ENCODE data around the gene NOX4.

The NOX4 gene

DNA sequence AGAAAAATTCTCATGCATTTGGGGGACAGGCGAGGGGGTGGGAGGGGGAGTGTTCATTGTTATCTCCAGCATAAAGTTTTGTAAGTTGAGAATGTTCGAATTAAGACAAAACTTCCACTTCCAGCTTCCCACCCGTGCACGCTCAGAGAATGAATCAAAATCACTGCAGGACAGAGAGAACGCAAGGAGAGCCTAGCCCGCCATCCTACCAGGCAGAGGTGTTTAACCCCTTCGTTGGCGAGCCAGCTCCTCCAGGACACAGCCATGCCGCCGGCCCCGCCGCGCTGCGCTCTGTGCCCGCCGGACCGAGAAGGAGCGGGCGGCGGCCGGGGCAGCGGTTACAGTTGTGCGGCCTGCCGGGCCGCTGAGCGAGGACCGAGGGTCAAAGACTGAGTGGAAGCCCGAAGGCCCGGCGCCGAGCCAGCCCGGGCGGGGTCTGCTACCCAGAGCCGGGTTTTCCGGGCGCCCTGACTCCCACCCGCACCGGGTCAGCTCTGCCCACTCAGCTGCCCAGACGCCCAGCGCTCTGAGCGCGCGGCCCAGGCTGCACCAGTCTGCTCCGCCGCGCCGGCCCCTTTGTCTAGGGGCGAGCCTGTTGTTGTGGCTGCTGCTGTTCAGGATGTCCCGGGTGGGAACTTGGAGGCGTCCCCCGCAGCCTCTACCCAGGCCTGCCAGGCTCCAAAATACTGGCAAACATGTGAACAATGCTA, at the start of gene NOX4:
NOX4 (minus strand) TSS at position 395 of the 710 bp plus-strand sequence; CDS start at position 266, 129 bp downstream.
- peak within 1 kb of the TSS; percentile 48 for H3K4me3 ChIP-seq (replicated peaks; ENCODE audit: low read depth, low read length)
- DNase-seq (ENCODE audit: extremely low read depth, low read depth) = no peak

DNA sequence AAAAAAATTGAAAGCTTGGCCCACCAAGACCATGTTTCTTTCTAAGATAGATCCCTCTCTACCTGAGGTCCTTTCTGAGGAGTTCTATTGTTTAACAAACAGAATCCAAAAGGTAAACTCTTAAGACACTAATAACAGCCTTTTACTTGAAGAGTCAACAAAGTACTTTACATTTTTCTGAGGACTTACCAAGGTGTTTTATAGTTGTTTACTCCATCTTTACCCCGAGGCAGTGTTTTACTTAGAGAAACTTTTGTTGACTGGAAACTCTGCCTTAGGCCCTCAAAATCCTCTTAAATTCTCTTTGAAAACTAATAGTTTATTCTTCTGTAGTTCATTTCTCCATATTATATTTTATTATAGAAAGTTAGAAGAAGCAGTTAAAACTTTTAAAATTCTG, 49.7 kb upstream of the NOX4 start:
- no peak for DNase-seq (ENCODE audit: extremely low read depth, low read depth)
- TF ChIP-seq, protein P1, sequence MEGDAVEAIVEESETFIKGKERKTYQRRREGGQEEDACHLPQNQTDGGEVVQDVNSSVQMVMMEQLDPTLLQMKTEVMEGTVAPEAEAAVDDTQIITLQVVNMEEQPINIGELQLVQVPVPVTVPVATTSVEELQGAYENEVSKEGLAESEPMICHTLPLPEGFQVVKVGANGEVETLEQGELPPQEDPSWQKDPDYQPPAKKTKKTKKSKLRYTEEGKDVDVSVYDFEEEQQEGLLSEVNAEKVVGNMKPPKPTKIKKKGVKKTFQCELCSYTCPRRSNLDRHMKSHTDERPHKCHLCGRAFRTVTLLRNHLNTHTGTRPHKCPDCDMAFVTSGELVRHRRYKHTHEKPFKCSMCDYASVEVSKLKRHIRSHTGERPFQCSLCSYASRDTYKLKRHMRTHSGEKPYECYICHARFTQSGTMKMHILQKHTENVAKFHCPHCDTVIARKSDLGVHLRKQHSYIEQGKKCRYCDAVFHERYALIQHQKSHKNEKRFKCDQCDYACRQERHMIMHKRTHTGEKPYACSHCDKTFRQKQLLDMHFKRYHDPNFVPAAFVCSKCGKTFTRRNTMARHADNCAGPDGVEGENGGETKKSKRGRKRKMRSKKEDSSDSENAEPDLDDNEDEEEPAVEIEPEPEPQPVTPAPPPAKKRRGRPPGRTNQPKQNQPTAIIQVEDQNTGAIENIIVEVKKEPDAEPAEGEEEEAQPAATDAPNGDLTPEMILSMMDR (IDR thresholded peaks at IDR 0.05; ENCODE audit: low read depth, low read length, missing control alignments) = no peak
- H3K4me3 ChIP-seq (replicated peaks; ENCODE audit: low read depth, low read length) = no peak overlapping the region

More for the DNA sequence above, at the start of gene NOX4:
- TF ChIP-seq, protein P1 (IDR thresholded peaks at IDR 0.05; ENCODE audit: low read depth, low read length, missing control alignments) = no peak

DNA sequence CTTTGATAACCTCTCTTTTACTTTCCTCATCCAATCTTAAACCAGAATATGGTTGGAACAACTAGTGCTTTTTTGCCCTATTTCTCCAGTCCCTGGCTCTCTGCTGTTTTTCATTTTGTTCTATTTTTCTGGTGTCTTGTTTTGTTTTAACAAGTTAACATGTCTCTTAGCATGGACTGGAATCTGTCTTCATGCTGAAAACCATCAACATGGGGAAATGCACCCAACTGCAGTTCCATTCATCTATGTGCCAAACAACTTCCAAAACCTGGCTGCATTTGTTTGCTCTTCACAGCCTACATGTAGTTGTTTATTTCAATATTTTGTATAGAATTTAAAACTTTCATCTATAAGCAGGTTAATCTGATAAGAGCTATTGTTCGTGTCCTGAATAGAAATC, 46.8 kb upstream of the NOX4 start:
- TF ChIP-seq, protein P1 (IDR thresholded peaks at IDR 0.05; ENCODE audit: low read depth, low read length, missing control alignments) = no peak
- H3K4me3 ChIP-seq (replicated peaks; ENCODE audit: low read depth, low read length) = no peak overlapping the region
- no peak for DNase-seq (ENCODE audit: extremely low read depth, low read depth)

DNA sequence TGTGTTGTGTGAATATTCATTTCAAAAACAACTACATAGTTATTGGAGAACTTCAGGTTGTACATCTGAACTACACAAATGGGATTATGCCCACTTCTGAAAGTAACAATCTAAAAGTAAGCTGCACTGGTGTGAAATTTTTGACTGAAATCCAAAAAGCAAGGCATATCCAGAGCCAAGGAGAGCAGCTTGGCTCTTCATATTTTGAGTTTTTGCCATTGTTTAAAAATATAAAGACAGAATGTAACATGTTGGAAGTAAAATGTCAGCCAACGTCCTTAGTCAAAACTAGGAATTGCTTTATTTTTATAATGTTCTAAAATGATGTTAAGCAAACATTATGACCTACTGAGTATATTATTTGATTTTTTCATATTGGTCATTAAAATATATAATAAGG, 45.8 kb upstream of the NOX4 start:
- TF ChIP-seq, protein P1 (IDR thresholded peaks at IDR 0.05; ENCODE audit: low read depth, low read length, missing control alignments) = no peak
- H3K4me3 ChIP-seq (replicated peaks; ENCODE audit: low read depth, low read length) = no peak overlapping the region
- DNase-seq (ENCODE audit: extremely low read depth, low read depth) = no peak

DNA sequence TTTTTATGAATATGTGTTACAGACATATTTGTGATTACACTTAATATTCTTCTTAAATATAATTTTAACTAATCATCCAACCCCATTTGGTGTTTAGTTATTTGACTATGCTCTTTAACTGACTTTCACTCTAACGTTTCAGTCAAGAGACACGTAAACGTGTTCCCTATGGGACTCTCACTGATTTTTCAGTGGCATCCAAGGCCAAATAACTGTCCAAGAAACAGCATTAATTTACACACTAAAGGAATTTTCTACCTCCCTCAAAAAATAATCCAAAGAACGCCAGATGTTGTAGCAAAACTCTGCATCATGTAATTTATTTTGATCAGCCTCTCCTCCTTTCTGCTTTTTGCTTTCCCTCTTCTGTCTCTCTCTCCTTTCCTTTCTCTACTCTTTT, 44.0 kb upstream of the NOX4 start:
- TF ChIP-seq, protein P1 (IDR thresholded peaks at IDR 0.05; ENCODE audit: low read depth, low read length, missing control alignments) = no peak
- H3K4me3 ChIP-seq (replicated peaks; ENCODE audit: low read depth, low read length) = no peak overlapping the region
- DNase-seq (ENCODE audit: extremely low read depth, low read depth) = no peak

DNA sequence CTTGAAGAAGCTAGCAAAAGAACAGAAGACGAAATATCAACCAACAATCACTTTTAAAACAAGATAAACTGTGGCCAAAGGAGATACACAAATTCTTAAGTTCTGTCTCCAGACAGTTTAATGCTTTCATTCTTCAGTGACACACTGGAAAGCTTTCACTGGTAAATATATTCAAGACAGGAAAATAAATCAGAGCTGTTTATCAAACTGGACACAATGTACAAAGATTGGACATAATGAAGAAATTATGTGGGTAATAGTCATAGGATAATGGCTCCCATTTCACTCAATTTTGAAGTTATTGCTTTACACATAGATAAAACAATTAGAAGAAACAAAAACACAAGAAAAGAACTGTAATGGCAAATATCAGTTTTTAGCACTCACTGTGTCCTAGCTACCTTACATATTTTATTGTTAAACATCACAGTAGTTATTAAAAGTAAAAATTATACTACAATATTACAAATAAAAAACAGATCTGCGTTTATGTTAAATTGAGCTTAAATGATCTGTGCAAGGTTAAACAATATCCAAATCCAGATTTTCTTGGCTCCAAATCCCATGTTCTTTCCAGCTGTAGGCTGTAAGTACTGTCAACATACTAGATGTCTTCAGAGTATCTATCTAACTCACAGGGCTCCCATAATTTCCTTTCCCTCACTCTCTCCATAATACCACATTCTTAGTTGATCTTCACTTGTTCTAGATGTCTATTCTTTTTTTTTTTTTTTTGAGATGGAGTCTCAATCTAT, 38.6 kb upstream of the NOX4 start:
- no peak overlapping the region for H3K4me3 ChIP-seq (replicated peaks; ENCODE audit: low read depth, low read length)
- no peak for DNase-seq (ENCODE audit: extremely low read depth, low read depth)
- TF ChIP-seq, protein P1 (IDR thresholded peaks at IDR 0.05; ENCODE audit: low read depth, low read length, missing control alignments) = no peak

All from HFF-Myc (cell line).